Tibial artery (tissue), 4 donors: ENCODE results near the gene RREB1.

Source experiments
- DNase-seq, 2 donors: peaks; one replicate each; pipeline ENCODE4 v3.0.0-alpha.2; 2019
- H3K27ac ChIP-seq, 2 donors: fragments of 200-600 bp; sonication (generic) in 1 of 2; 1 replicate in 1 of 2; 2 replicates in 1 of 2; pipeline ENCODE4 v1.5.1; 2018 to 2019; ENCODE audit warnings: mild to moderate bottlenecking in 1 of 2
- H3K27me3 ChIP-seq, 2 donors: fragments of 200-600 bp; sonication (generic) in 1 of 2; one replicate each; pipeline versions ENCODE4 v1.5.1 to v1.6.0; 2016 to 2019
- H3K36me3 ChIP-seq, 3 donors: fragments of 200-600 bp; sonication (generic) in 2 of 3; one replicate each; pipeline ENCODE4 v1.5.1; 2016 to 2019; ENCODE audit warnings: mild to moderate bottlenecking in 2 of 3
- H3K4me1 ChIP-seq, 4 donors: fragments of 200-600 bp; sonication (generic) in 2 of 4; 1 replicate in 3 of 4; 2 replicates in 1 of 4; pipeline ENCODE4 v1.5.1; 2016 to 2019
- H3K4me3 ChIP-seq, 2 donors: fragments of 200-600 bp; sonication (generic) in 1 of 2; 1 replicate in 1 of 2; 2 replicates in 1 of 2; pipeline ENCODE4 v1.5.1; 2018 to 2019; ENCODE audit warnings: mild to moderate bottlenecking in 2 of 2
- H3K9me3 ChIP-seq, 3 donors: fragments of 200-600 bp; sonication (generic) in 1 of 3; one replicate each; pipeline ENCODE4 v1.5.1; 2016 to 2019
- CTCF ChIP-seq, 2 experiments: fragments of 200-600 bp in 1 of 2; fragments of 450-650 bp in 1 of 2; IDR thresholded peaks; one replicate each; pipeline ENCODE4 v1.5.1; 2017 to 2019; ENCODE audit warnings: antibody characterized with exemption in 2 of 2, mild to moderate bottlenecking in 1 of 2, moderate library complexity in 1 of 2
- intact Hi-C: fragments of 100-400 bp; cut with DNase I; formaldehyde crosslinking; loops from one replicate; pipeline ENCODE4 v1.15.0; 2023; ENCODE audit warnings: low total_unique reads

The RREB1 gene

GRCh38 chr6:7190791-7191190 is 83.0 kb downstream of the RREB1 start:
- H3K4me1 ChIP-seq = peaks cover 0 to 3% (median 0%) of the 10 kb centered on the region in 4 donors
- intact Hi-C loops = no loop called here
- no peak overlapping the region for H3K4me3 ChIP-seq
- H3K36me3 ChIP-seq = peaks cover 37 to 46% (median 44%) of the 10 kb centered on the region in 3 donors
- DNase-seq = no peak
- no peak for TF ChIP-seq CTCF (IDR thresholded peaks at IDR 0.05)
- no peaks in the 10 kb centered on the region for H3K9me3 ChIP-seq
- H3K27ac ChIP-seq = no peak overlapping the region
- H3K27me3 ChIP-seq = no peaks in the 10 kb centered on the region

- no peak for DNase-seq
- no peak for TF ChIP-seq CTCF (IDR thresholded peaks at IDR 0.05)
- intact Hi-C loops = no loop called here
- Histone ChIP-seq H3K9me3 (no peaks in the 10 kb centered on the region), H3K4me1 (peaks cover 0 to 5% (median 0%) of the 10 kb centered on the region in 4 donors), H3K27ac (no peak overlapping the region), H3K27me3 (no peaks in the 10 kb centered on the region), H3K4me3 (no peak overlapping the region), H3K36me3 (peaks cover 24 to 36% (median 31%) of the 10 kb centered on the region in 3 donors)
Observed at GRCh38 chr6:7193122-7193521, 85.4 kb downstream of the RREB1 start.

GRCh38 chr6:7194657-7195056 is 86.9 kb downstream of the RREB1 start:
- no peak overlapping the region for H3K27ac ChIP-seq

GRCh38 chr6:7195339-7196018 is 87.7 kb downstream of the RREB1 start:
- Histone ChIP-seq H3K4me1 (peaks cover 0 to 5% (median 0%) of the 10 kb centered on the region in 4 donors), H3K36me3 (peaks cover 8 to 15% (median 9%) of the 10 kb centered on the region in 3 donors), H3K9me3 (no peaks in the 10 kb centered on the region), H3K4me3 (no peak overlapping the region), H3K27ac (no peak overlapping the region), H3K27me3 (no peaks in the 10 kb centered on the region)
- TF ChIP-seq CTCF (IDR thresholded peaks at IDR 0.05) = no peak
- intact Hi-C loops = no loop called here
- DNase-seq = no peak

More at GRCh38 chr6:7194657-7195056, 86.9 kb downstream of the RREB1 start:
- Histone ChIP-seq H3K4me1 (peaks cover 0 to 5% (median 0%) of the 10 kb centered on the region in 4 donors), H3K36me3 (peaks cover 15 to 22% (median 16%) of the 10 kb centered on the region in 3 donors), H3K4me3 (no peak overlapping the region), H3K9me3 (no peaks in the 10 kb centered on the region), H3K27me3 (no peaks in the 10 kb centered on the region)
- DNase-seq = no peak
- intact Hi-C loops = no loop called here
- TF ChIP-seq CTCF (IDR thresholded peaks at IDR 0.05) = no peak

GRCh38 chr6:7196019-7196402 is 88.2 kb downstream of the RREB1 start:
- no peaks in the 10 kb centered on the region for H3K27me3 ChIP-seq
- H3K9me3 ChIP-seq = no peaks in the 10 kb centered on the region
- H3K36me3 ChIP-seq = peaks cover 3 to 15% (median 4%) of the 10 kb centered on the region in 3 donors
- TF ChIP-seq CTCF (IDR thresholded peaks at IDR 0.05) = no peak
- no peak overlapping the region for H3K4me3 ChIP-seq
- intact Hi-C loops = no loop called here
- DNase-seq = no peak
- peaks cover 0 to 5% (median 0%) of the 10 kb centered on the region in 4 donors for H3K4me1 ChIP-seq
- no peak overlapping the region for H3K27ac ChIP-seq
